ENCODE results near the gene RHBDF2. TPM values are rescaled to one million over a fixed set of nuclear protein-coding genes. Genes with fewer than 3 reads are reported as not detected.
A peak's percentile ranks its signal among the peaks of the same experiment; 100 is the strongest.

RHBDF2 gene
- total RNA-seq, 1 donor from 2014 or later, result 189 TPM

GRCh38 chr17:76547642-76548202 is 46.5 kb upstream of the RHBDF2 start:
- intact Hi-C loops (cut with micrococcal nuclease), result loop anchor here (1.0 kb wide), 4 partner anchors 19 to 244 kb away; no protein-coding TSS in a partner anchor
- no peak overlapping the region for H3K27ac Mint-ChIP-seq
- ATAC-seq (ENCODE audit: low read depth), result no peak

DNA sequence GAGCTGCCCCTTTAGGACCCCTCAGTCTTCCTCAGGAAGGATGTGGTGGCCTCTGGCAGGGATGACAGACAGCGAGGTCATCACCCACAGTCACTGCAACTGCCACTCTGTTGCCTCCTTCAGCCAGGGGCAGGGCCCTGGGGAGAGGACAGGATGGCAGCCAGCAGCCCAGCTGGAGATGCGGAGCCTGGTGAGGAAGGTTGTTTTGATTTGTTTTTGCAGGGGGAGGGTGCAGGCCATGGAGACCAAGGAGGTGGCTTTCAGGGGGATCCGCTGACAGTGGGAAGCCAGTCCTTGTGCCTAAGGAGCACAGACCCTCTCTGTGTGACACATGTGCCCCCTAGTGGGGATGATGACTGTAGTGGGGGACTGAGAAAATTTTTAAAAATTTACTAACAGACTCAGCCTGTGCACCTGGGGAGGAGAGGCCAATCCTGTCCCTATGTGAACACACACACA is 46.0 kb upstream of the RHBDF2 start:
- POLR2A ChIA-PET, result interaction anchor here (0.8 to 5.4 kb wide), 4 partner anchors 18 to 32 kb away, joined by 4 to 51 read pairs (median 5); no protein-coding TSS in a partner anchor
- no peak for TF ChIP-seq CTCF (IDR thresholded peaks at IDR 0.05)
- H3K27me3 Mint-ChIP-seq, result peaks cover 8% of the 10 kb centered on the region
- peaks cover 5% of the 10 kb centered on the region for H3K4me1 Mint-ChIP-seq
- ATAC-seq (ENCODE audit: low read depth), result peak; percentile 94
- CTCF ChIA-PET, result interaction anchor here (0.6 to 4.6 kb wide), 12 partner anchors 10 to 161 kb away, joined by 3 to 88 read pairs (median 4); no protein-coding TSS in a partner anchor
- H3K4me3 Mint-ChIP-seq, result no peak overlapping the region
- no peak overlapping the region for H3K27ac Mint-ChIP-seq
- no peaks in the 10 kb centered on the region for H3K9me3 Mint-ChIP-seq
- intact Hi-C loops (cut with micrococcal nuclease), result loop anchor here (1.0 kb wide), 4 partner anchors 19 to 244 kb away; no protein-coding TSS in a partner anchor
- H3K36me3 Mint-ChIP-seq (ENCODE audit: low read depth), result no peaks in the 10 kb centered on the region
- DNase-seq, result no peak

More at GRCh38 chr17:76547642-76548202, 46.5 kb upstream of the RHBDF2 start:
- Mint-ChIP-seq H3K27me3 (peaks cover 8% of the 10 kb centered on the region), H3K9me3 (no peaks in the 10 kb centered on the region), H3K4me3 (no peak overlapping the region), H3K36me3 (ENCODE audit: low read depth) (no peaks in the 10 kb centered on the region), H3K4me1 (peaks cover 5% of the 10 kb centered on the region)
- DNase-seq, result no peak
- ChIA-PET CTCF (interaction anchor here (1.0 to 4.6 kb wide), 9 partner anchors 10 to 134 kb away, joined by 3 to 88 read pairs (median 8); no protein-coding TSS in a partner anchor), POLR2A (interaction anchor here (1.2 to 5.4 kb wide), 2 partner anchors 19 to 25 kb away, joined by 4 to 51 read pairs; no protein-coding TSS in a partner anchor)
- no peak for TF ChIP-seq CTCF (IDR thresholded peaks at IDR 0.05)

DNA sequence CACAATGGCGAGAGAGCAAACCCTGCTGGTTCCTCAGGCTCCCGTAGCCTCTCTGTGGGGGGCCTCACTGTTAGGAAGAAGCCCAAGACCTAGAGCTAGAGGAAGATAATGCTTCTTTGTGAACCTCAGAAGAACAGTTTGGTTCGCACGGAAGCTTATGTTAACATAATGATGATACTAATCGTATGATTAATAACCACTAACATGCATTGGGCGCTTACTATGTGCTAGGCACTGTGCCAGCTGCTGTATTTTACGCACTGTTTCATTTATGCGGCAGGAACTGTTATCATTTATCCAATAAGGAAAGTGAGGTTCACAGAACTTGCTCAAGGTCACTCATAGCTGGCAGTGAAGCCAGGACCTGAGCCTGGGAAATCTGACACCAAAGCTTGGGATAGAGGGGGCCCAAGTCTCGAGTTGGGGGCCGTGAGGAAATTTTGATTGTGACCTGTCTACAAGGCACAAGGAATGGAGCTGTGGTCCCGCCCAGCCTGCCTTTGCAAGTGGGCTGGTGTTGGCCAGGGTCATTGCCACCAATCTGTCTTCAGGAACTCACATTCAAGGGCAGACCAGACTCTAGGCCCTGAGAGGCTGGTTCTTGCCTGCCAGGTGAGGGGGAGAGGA is 45.4 kb upstream of the RHBDF2 start:
- H3K27ac Mint-ChIP-seq, result no peak overlapping the region

DNA sequence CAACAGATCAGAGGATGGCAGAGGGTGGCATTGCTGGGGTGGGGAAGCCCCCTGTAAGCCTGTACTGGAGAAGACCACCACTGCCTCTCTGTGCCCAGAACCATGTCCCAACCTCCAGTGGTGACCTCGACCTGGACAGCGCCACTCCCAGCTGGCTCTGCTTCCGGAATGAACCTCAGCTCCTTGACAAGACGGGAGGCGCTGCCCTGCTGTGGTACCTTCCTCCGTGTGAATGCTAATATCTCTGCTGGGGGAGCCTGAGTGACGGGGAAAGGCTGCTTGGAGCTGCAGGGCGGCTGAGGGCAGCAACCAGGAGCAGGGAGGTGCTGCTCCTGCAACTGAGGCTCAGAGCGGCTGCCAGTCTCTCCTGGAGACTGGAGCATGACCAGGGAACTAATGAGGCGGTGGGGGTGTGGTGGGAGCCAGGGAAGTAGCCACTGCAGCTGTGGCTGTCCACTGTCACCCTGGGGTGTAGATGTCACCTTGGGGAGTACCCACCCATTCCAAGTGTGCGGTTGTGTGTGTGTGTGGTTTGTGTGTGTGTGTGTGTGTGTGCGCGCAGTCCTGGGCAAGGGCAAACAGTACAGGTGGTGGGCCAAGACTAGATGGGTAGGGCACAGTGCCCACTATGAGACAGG is 44.8 kb upstream of the RHBDF2 start:
- ChIA-PET POLR2A (interaction anchor here (0.5 to 5.4 kb wide), 4 partner anchors 17 to 31 kb away, joined by 4 to 51 read pairs (median 6); no protein-coding TSS in a partner anchor), CTCF (interaction anchor here (0.7 to 4.6 kb wide), 10 partner anchors 9 to 160 kb away, joined by 3 to 88 read pairs (median 6); no protein-coding TSS in a partner anchor)
- Mint-ChIP-seq H3K27me3 (peaks cover 8% of the 10 kb centered on the region), H3K4me1 (peaks cover 4% of the 10 kb centered on the region), H3K9me3 (no peaks in the 10 kb centered on the region), H3K27ac (no peak overlapping the region), H3K36me3 (ENCODE audit: low read depth) (no peaks in the 10 kb centered on the region), H3K4me3 (no peak overlapping the region)
- no peak for TF ChIP-seq CTCF (IDR thresholded peaks at IDR 0.05)
- no peak for DNase-seq
- intact Hi-C loops (cut with micrococcal nuclease), result no loop called here
- ATAC-seq (ENCODE audit: low read depth), result no peak

More for the DNA sequence above, 45.4 kb upstream of the RHBDF2 start:
- CTCF ChIA-PET, result interaction anchor here (0.6 to 4.6 kb wide), 13 partner anchors 10 to 161 kb away, joined by 3 to 88 read pairs (median 4); no protein-coding TSS in a partner anchor
- no peak overlapping the region for H3K4me3 Mint-ChIP-seq
- POLR2A ChIA-PET, result interaction anchor here (0.8 to 5.4 kb wide), 4 partner anchors 18 to 32 kb away, joined by 4 to 51 read pairs (median 5); no protein-coding TSS in a partner anchor
- H3K36me3 Mint-ChIP-seq (ENCODE audit: low read depth), result no peaks in the 10 kb centered on the region
- peaks cover 5% of the 10 kb centered on the region for H3K4me1 Mint-ChIP-seq
- H3K27me3 Mint-ChIP-seq, result peaks cover 8% of the 10 kb centered on the region
- no peak for DNase-seq
- intact Hi-C loops (cut with micrococcal nuclease), result loop anchor here (1.0 kb wide), 4 partner anchors 18 to 243 kb away; no protein-coding TSS in a partner anchor
- no peak for ATAC-seq (ENCODE audit: low read depth)
- no peaks in the 10 kb centered on the region for H3K9me3 Mint-ChIP-seq
- TF ChIP-seq CTCF (IDR thresholded peaks at IDR 0.05), result no peak
